Epithelial cell of umbilical artery (primary cell): Measurements from ENCODE around the gene PFDN5. TPM values are rescaled to one million over a fixed set of nuclear protein-coding genes. Genes with fewer than 3 reads are reported as not detected.

Experiments
- total RNA-seq: library from RNA; depleted of rRNA; stranded (reverse); fragments of >200 nt; gene quantifications from 2 replicates; pipeline ENCODE4 v1.2.3, GENCODE V29; 2014

The PFDN5 gene
- 460 and 474 TPM in 2 replicates for total RNA-seq

GRCh38 chr12:53295070-53295890, at the start of gene PFDN5:
Gene PFDN5 (plus strand): TSS chr12:53295542. CDS start chr12:53295568, 26 bp downstream.

GRCh38 chr12:53267999-53268629, 27.2 kb upstream of the PFDN5 start, which contains the start of gene ESPL1:
Gene ESPL1 (plus strand): TSS chr12:53268299. CDS start chr12:53268767, 468 bp downstream.

GRCh38 chr12:53299454-53300180, 4.3 kb downstream of the PFDN5 start, which contains the start of gene MYG1:
Gene MYG1 (plus strand): TSS chr12:53299695. CDS start chr12:53299738, 43 bp downstream.

GRCh38 chr12:53336181-53336681, 40.9 kb downstream of the PFDN5 start, which contains the start of gene SP7:
Gene SP7 (minus strand): TSS chr12:53336354. CDS start chr12:53335646, 708 bp downstream.

Other genes starting within 250 kb of the PFDN5 start
- 21.1 and 30.9 TPM in 2 replicates for gene TNS2, start 245.5 kb upstream of the PFDN5 start, total RNA-seq
- gene SPRYD3, start 216.2 kb upstream of the PFDN5 start, total RNA-seq = 18.5 and 21.1 TPM in 2 replicates
- 8.4 and 13.1 TPM in 2 replicates for gene IGFBP6, start 197.9 kb upstream of the PFDN5 start, total RNA-seq
- not detected in 2 replicates for gene SOAT2, start 192.1 kb upstream of the PFDN5 start, total RNA-seq
- 12.7 and 14.0 TPM in 2 replicates for gene ZNF740, start 114.8 kb upstream of the PFDN5 start, total RNA-seq
- 2.6 and 4.6 TPM in 2 replicates for gene CSAD, start 114.6 kb upstream of the PFDN5 start, total RNA-seq
- gene ITGB7, start 88.3 kb upstream of the PFDN5 start, total RNA-seq = 0.15 TPM in 1 of 2 replicates, not detected in the other
- 2.9 and 4.3 TPM in 2 replicates for gene RARG, start 63.3 kb upstream of the PFDN5 start, total RNA-seq
- 4.9 and 18.1 TPM in 2 replicates for gene ESPL1, start 27.2 kb upstream of the PFDN5 start, total RNA-seq
- gene MYG1, start 4.2 kb downstream of the PFDN5 start, total RNA-seq = 35.9 and 40.3 TPM in 2 replicates
- gene AAAS, start 26.1 kb downstream of the PFDN5 start, total RNA-seq = 34.8 and 47.7 TPM in 2 replicates
- not detected in 2 replicates for gene SP7, start 40.8 kb downstream of the PFDN5 start, total RNA-seq
- gene SP1, start 84.6 kb downstream of the PFDN5 start, total RNA-seq = 16.9 and 28.0 TPM in 2 replicates
- not detected in 2 replicates for gene AMHR2, start 128.3 kb downstream of the PFDN5 start, total RNA-seq
- gene PRR13, start 146.2 kb downstream of the PFDN5 start, total RNA-seq = 20.4 and 20.8 TPM in 2 replicates
- gene PCBP2, start 156.6 kb downstream of the PFDN5 start, total RNA-seq = 264 and 269 TPM in 2 replicates
- 16.4 and 16.6 TPM in 2 replicates for gene MAP3K12, start 203.9 kb downstream of the PFDN5 start, total RNA-seq
- gene TARBP2, start 205.7 kb downstream of the PFDN5 start, total RNA-seq = 53.3 and 57.5 TPM in 2 replicates
- gene NPFF, start 211.9 kb downstream of the PFDN5 start, total RNA-seq = not detected in 2 replicates